ENCODE results near the gene CHST7. TPM values are rescaled to one million over a fixed set of nuclear protein-coding genes. Genes with fewer than 3 reads are reported as not detected.

Gene CHST7
- total RNA-seq, 2 donors from 2014 or later = 7.0 to 9.9 TPM

DNA sequence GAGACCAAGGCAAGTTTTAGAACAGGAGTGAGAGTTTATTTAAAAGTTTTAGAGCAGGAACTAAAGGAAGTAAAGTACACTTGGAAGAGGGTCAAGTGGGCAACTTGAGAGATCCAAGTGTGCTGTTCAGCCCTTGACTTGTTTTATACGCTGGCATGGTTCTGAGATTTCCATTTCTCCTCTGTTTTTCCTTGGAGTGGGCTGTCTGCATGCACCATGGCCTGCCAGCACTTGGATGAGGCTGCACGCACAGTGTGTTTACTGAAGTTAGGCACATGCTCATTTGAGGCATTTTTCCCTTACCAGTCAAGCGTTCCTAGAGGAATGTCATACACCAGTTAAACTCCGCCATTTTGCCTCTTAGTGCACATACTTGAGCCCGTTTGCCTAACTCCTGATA lies 19.6 kb upstream of the CHST7 start:
- WGBS, 2 donors = 95 to 96% methylated on average over 5 of the region's 5 CpGs
- H3K9me3 ChIP-seq = no peaks in the 10 kb centered on the region

GRCh38 chrX:46554942-46555341 lies 18.6 kb upstream of the CHST7 start:
- Histone ChIP-seq H3K27me3 (no peaks in the 10 kb centered on the region), H3K4me3 (no peak overlapping the region), H3K9me3 (no peaks in the 10 kb centered on the region), H3K36me3 (replicated peaks in 1 of 2; ENCODE audit: insufficient read depth in 1 of 2, low read depth in 2 of 2) (no peaks in the 10 kb centered on the region), H3K4me1 (no peaks in the 10 kb centered on the region), H3K27ac (no peak overlapping the region)
- no peak for TF ChIP-seq POLR2A (IDR thresholded peaks at IDR 0.05)
- TF ChIP-seq, protein P1, sequence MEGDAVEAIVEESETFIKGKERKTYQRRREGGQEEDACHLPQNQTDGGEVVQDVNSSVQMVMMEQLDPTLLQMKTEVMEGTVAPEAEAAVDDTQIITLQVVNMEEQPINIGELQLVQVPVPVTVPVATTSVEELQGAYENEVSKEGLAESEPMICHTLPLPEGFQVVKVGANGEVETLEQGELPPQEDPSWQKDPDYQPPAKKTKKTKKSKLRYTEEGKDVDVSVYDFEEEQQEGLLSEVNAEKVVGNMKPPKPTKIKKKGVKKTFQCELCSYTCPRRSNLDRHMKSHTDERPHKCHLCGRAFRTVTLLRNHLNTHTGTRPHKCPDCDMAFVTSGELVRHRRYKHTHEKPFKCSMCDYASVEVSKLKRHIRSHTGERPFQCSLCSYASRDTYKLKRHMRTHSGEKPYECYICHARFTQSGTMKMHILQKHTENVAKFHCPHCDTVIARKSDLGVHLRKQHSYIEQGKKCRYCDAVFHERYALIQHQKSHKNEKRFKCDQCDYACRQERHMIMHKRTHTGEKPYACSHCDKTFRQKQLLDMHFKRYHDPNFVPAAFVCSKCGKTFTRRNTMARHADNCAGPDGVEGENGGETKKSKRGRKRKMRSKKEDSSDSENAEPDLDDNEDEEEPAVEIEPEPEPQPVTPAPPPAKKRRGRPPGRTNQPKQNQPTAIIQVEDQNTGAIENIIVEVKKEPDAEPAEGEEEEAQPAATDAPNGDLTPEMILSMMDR (IDR thresholded peaks at IDR 0.05) = peak in 3 of 7 experiments; percentile 16 to 23 (median 18)
- intact Hi-C loops (cut with DNase I) = no loop called here
- 41 to 65% methylated on average over 2 of the region's 2 CpGs for WGBS, 2 donors
- DNase-seq (no peak), ATAC-seq (no peak)

More for the DNA sequence above, 19.6 kb upstream of the CHST7 start:
- no peak overlapping the region for H3K27ac ChIP-seq
- no peaks in the 10 kb centered on the region for H3K36me3 ChIP-seq (replicated peaks in 1 of 2; ENCODE audit: insufficient read depth in 1 of 2, low read depth in 2 of 2)
- TF ChIP-seq, protein P1 (IDR thresholded peaks at IDR 0.05) = no peak
- no peak for TF ChIP-seq POLR2A (IDR thresholded peaks at IDR 0.05)
- DNase-seq = no peak
- H3K27me3 ChIP-seq = no peaks in the 10 kb centered on the region
- no peak for ATAC-seq
- H3K4me3 ChIP-seq = no peak overlapping the region
- intact Hi-C loops (cut with DNase I) = no loop called here
- no peaks in the 10 kb centered on the region for H3K4me1 ChIP-seq

GRCh38 chrX:46559062-46559461 lies 14.5 kb upstream of the CHST7 start:
- no peak for TF ChIP-seq POLR2A (IDR thresholded peaks at IDR 0.05)
- TF ChIP-seq, protein P1 (IDR thresholded peaks at IDR 0.05) = no peak
- WGBS, 2 donors = 90 to 100% methylated on average over 2 to 3 of the region's 3 CpGs
- no peak for DNase-seq

DNA sequence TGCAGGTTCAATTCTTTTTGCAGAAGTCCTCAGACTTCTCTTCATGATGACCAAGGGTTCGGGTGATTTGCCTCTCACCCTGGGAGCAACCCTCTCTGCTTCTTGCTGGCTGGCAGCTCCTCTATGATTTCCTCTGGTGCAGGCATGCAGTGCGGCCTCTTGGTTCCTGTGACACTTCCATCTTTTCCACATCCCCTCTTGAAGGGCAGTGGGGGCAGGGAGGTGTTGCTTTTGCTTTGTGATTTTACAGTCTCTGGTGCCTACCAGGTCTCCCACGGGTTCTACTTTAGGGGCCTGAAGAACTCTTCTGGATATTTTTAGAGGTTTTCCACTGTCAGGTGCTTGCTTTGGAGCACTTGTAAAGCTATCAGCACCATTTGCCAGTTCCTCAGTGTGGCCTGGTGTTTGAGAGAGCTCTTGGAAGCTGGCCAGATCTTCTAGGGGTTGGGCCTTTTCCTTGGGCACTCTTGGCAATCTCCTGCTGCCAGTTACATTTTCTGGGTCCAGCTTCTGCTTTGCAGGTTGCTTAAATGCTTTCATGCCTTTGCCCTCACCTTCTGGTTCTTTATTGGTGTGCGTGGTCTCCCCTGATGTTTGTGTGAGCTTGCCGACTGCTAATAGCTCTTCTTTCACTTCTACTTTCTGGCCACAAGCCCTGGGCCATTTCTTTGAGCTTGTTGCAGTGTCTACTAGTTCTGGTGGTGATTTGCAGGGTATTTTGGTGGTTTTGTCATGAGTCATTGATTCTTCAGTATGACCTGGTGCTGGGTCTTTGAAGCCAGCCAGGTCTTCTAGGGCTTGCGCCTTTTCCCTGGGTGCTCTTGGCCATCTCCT lies 11.5 kb upstream of the CHST7 start:
- no peaks in the 10 kb centered on the region for H3K27me3 ChIP-seq
- DNase-seq = peak in 3 of 4 donors; percentile 7 to 21 (median 17)
- 77 to 80% methylated on average over 5 of the region's 6 CpGs for WGBS, 2 donors
- ATAC-seq = no peak
- H3K4me3 ChIP-seq = no peak overlapping the region
- no peaks in the 10 kb centered on the region for H3K36me3 ChIP-seq (replicated peaks in 1 of 2; ENCODE audit: insufficient read depth in 1 of 2, low read depth in 2 of 2)
- no peaks in the 10 kb centered on the region for H3K9me3 ChIP-seq
- TF ChIP-seq POLR2A (IDR thresholded peaks at IDR 0.05) = no peak
- TF ChIP-seq, protein P1 (IDR thresholded peaks at IDR 0.05) = no peak
- H3K4me1 ChIP-seq = no peaks in the 10 kb centered on the region
- no peak overlapping the region for H3K27ac ChIP-seq
- intact Hi-C loops (cut with DNase I) = no loop called here

More at GRCh38 chrX:46559062-46559461, 14.5 kb upstream of the CHST7 start:
- Histone ChIP-seq H3K4me1 (no peaks in the 10 kb centered on the region), H3K27ac (no peak overlapping the region), H3K36me3 (replicated peaks in 1 of 2; ENCODE audit: insufficient read depth in 1 of 2, low read depth in 2 of 2) (no peaks in the 10 kb centered on the region), H3K9me3 (no peaks in the 10 kb centered on the region), H3K4me3 (no peak overlapping the region), H3K27me3 (no peaks in the 10 kb centered on the region)
- intact Hi-C loops (cut with DNase I) = no loop called here
- no peak for ATAC-seq

DNA sequence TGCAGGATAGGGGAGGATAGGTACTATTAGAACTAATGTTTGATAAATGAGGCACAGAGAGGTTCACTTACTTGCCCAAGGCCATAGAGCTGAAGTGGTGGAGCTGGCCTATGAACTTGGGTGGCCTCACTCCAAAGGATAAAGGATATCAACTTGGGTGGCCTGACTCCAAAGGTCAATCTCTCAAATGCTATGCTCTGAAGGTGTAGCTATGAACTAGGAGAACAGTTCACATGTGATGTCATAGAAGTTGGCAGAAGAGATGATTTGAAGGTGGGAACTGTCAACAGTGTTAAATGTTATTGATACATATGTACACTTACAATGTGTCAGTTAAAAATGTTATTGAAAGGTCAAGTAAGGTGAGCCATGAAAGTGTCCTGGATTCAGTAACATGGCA lies 6.2 kb upstream of the CHST7 start:
- ATAC-seq = no peak
- no peaks in the 10 kb centered on the region for H3K36me3 ChIP-seq (replicated peaks in 1 of 2; ENCODE audit: insufficient read depth in 1 of 2, low read depth in 2 of 2)

More for the DNA sequence above, 6.2 kb upstream of the CHST7 start:
- H3K9me3 ChIP-seq = no peaks in the 10 kb centered on the region
- H3K4me1 ChIP-seq = no peaks in the 10 kb centered on the region
- H3K27me3 ChIP-seq = no peaks in the 10 kb centered on the region
- H3K27ac ChIP-seq = no peak overlapping the region
- no peak for TF ChIP-seq POLR2A (IDR thresholded peaks at IDR 0.05)
- TF ChIP-seq, protein P1 (IDR thresholded peaks at IDR 0.05) = no peak
- intact Hi-C loops (cut with DNase I) = no loop called here
- DNase-seq = no peak
- no peak overlapping the region for H3K4me3 ChIP-seq
